Kidney (tissue), 22 donors: Measurements from ENCODE around the gene BRD8. TPM values are rescaled to one million over a fixed set of nuclear protein-coding genes. Genes with fewer than 3 reads are reported as not detected.

Source experiments
- DNase-seq, 5 donors: peaks; one replicate each; pipeline ENCODE4 v3.0.0-alpha.2; 2013 to 2020
- FAIRE-seq: peaks from 2 replicates; lab custom pipeline; 2012; peaks lifted over from hg19 to GRCh38; lab: Jason Lieb, UNC
- H3K27ac ChIP-seq, 2 donors: one replicate each; pipeline ENCODE4 v1.7.0; 2013; ENCODE audit warnings: low read depth in 2 of 2, low read length in 2 of 2, inconsistent platforms in 1 of 2
- H3K27me3 ChIP-seq: one replicate; pipeline ENCODE4 v1.7.1; 2013; ENCODE audit warnings: low read length, inconsistent platforms; ENCODE audit not compliant: control insufficient read depth, insufficient read depth
- H3K36me3 ChIP-seq, 3 donors: one replicate each; pipeline versions ENCODE4 v1.7.0 to v1.7.1; 2013; ENCODE audit warnings: low read length in 3 of 3, control low read depth in 1 of 3, inconsistent platforms in 1 of 3; ENCODE audit not compliant: insufficient read depth in 3 of 3, control insufficient read depth in 2 of 3
- H3K4me1 ChIP-seq, 3 donors: one replicate each; pipeline versions ENCODE4 v1.7.0 to v1.7.1; 2013; ENCODE audit warnings: low read length in 3 of 3, inconsistent platforms in 1 of 3, low read depth in 1 of 3; ENCODE audit not compliant: control insufficient read depth in 2 of 3, insufficient read depth in 2 of 3
- H3K4me3 ChIP-seq, 3 donors: one replicate each; pipeline versions ENCODE4 v1.7.0 to v1.8.1; 2013; ENCODE audit warnings: low read length in 3 of 3, control low read depth in 1 of 3, inconsistent platforms in 1 of 3
- H3K9ac ChIP-seq, 3 donors: one replicate each; pipeline versions ENCODE4 v1.7.0 to v1.7.1; 2013; ENCODE audit warnings: low read length in 3 of 3, control low read depth in 1 of 3, inconsistent platforms in 1 of 3
- H3K9me3 ChIP-seq, 3 donors: one replicate each; pipeline versions ENCODE4 v1.7.0 to v1.7.1; 2013; ENCODE audit warnings: low read length in 3 of 3, control low read depth in 1 of 3, inconsistent platforms in 1 of 3; ENCODE audit not compliant: control insufficient read depth in 2 of 3, insufficient read depth in 1 of 3
- CTCF ChIP-seq: IDR thresholded peaks from 3 replicates; pipeline ENCODE4 v1.5.1; 2012; ENCODE audit warnings: mild to moderate bottlenecking, moderate library complexity, borderline replicate concordance; ENCODE audit not compliant: insufficient read depth; ENCODE audit errors: extremely low read depth
- intact Hi-C: fragments of 100-400 bp; cut with DNase I; formaldehyde crosslinking; loops from one replicate; pipeline ENCODE4 v1.11.1; 2022
- long read RNA-seq, 10 donors: library from polyadenylated mRNA in 1 of 10; unstranded in 1 of 10; transcript quantifications; one replicate each; pipeline ENCODE4 v2.0.0 and lab custom pipeline, GENCODE V29; 2021 to 2026
- polyA plus RNA-seq: library from polyadenylated mRNA; stranded (reverse); fragments of 350-450 nt; fragmentation: Illumina TruSeq; extraction: RNeasy Lipid Tissue Mini Kit (QIAGEN cat#74804); gene quantifications from one replicate; pipeline ENCODE4 v1.2.3, GENCODE V29; 2014; ENCODE audit warnings: low read depth, low replicate concordance; ENCODE audit not compliant: insufficient read depth
- total RNA-seq: library from RNA; stranded (reverse); fragmentation: NEBNext Ultra II Directional; extraction: Animal tissue kit (Norgen Biotek cat#: 25700); gene quantifications from one replicate; pipeline ENCODE4 v1.2.1, GENCODE V29; 2021
- donor health status: control.
- donor health status: control.
- donor health status: control.
- donor health status: control.
- donor health status: control.
- donor health status: DM: yes; HTN: yes; CAD: no.
- donor health status: Normal renal cell carcinoma (clear cell type).

Gene BRD8
- total RNA-seq (54.5 TPM), polyA plus RNA-seq (32.1 TPM)
- long read RNA-seq, donor 1, transcript BRD8-226 (6 exons, 557 nt) = major isoform, 8 of 37 reads
- long read RNA-seq, donor 1, partial matches to known transcripts = 26 of 37 reads
- long read RNA-seq, donor 1, other reads (novel, unspliced or antisense) = 0 of 37 reads
- long read RNA-seq, donor 2, transcript BRD8-226 (6 exons, 557 nt) = major isoform, 8 of 51 reads
- long read RNA-seq, donor 2, partial matches to known transcripts = 40 of 51 reads
- long read RNA-seq, donor 2, other reads (novel, unspliced or antisense) = 0 of 51 reads
- long read RNA-seq, donor 3, transcript BRD8-226 (6 exons, 557 nt) = major isoform, 23 of 57 reads
- long read RNA-seq, donor 3, partial matches to known transcripts = 28 of 57 reads
- long read RNA-seq, donor 3, other reads (novel, unspliced or antisense) = 0 of 57 reads
- long read RNA-seq, donor 4, partial matches to known transcripts = 30 of 37 reads
- long read RNA-seq, donor 4, other reads (novel, unspliced or antisense) = 0 of 37 reads
- long read RNA-seq, donor 5 = 0 reads
- long read RNA-seq, donor 6, transcript BRD8-226 (6 exons, 557 nt) = major isoform, 8 of 26 reads
- long read RNA-seq, donor 6, partial matches to known transcripts = 14 of 26 reads
- long read RNA-seq, donor 6, other reads (novel, unspliced or antisense) = 0 of 26 reads
- long read RNA-seq, donor 7, transcript BRD8-201 (22 exons, 3,198 nt) = major isoform, 6 of 27 reads
- long read RNA-seq, donor 7, partial matches to known transcripts = 3 of 27 reads
- long read RNA-seq, donor 7, other reads (novel, unspliced or antisense) = 14 of 27 reads
- long read RNA-seq, donor 8, transcript BRD8-226 (6 exons, 557 nt) = major isoform, 6 of 24 reads
- long read RNA-seq, donor 8, partial matches to known transcripts = 17 of 24 reads
- long read RNA-seq, donor 8, other reads (novel, unspliced or antisense) = 0 of 24 reads
- long read RNA-seq, donor 9, transcript BRD8-226 (6 exons, 557 nt) = major isoform, 6 of 6 reads
- long read RNA-seq, donor 9, partial matches to known transcripts = 0 of 6 reads
- long read RNA-seq, donor 9, other reads (novel, unspliced or antisense) = 0 of 6 reads
- long read RNA-seq, donor 10, transcript BRD8-226 (6 exons, 557 nt) = major isoform, 8 of 57 reads
- long read RNA-seq, donor 10, partial matches to known transcripts = 43 of 57 reads
- long read RNA-seq, donor 10, other reads (novel, unspliced or antisense) = 0 of 57 reads

- Histone ChIP-seq H3K9ac (peak within 1 kb of the TSS; percentile 72 to 95 (median 88)), H3K4me3 (peak within 1 kb of the TSS; percentile 87 to 99 (median 94)), H3K27ac (peak within 1 kb of the TSS; percentile 86 to 89), H3K27me3 (no peaks in the 10 kb centered on the region), H3K36me3 (peaks cover 8 to 14% (median 8%) of the 10 kb centered on the region in 3 donors), H3K4me1 (peaks cover 0 to 10% (median 7%) of the 10 kb centered on the region in 3 donors), H3K9me3 (no peaks in the 10 kb centered on the region)
- intact Hi-C loops = no loop called here
- peak; percentile 30 for FAIRE-seq
- peak; percentile 96 to 98 (median 97) for DNase-seq
- no peak for TF ChIP-seq CTCF
Measured at GRCh38 chr5:138178516-138179276, at the start of gene BRD8, which contains the start of gene KIF20A. Gene BRD8 (minus strand): TSS chr5:138178630. CDS start chr5:138178614, 16 bp downstream. Gene KIF20A (plus strand): TSS chr5:138179112. CDS start chr5:138179681, 569 bp downstream.

- no peak for FAIRE-seq
- no peaks in the 10 kb centered on the region for H3K4me1 ChIP-seq
- no peak for TF ChIP-seq CTCF
- no peaks in the 10 kb centered on the region for H3K27me3 ChIP-seq
- H3K4me3 ChIP-seq = no peak overlapping the region
- no peaks in the 10 kb centered on the region for H3K36me3 ChIP-seq
- no peak overlapping the region for H3K9ac ChIP-seq
- H3K27ac ChIP-seq = no peak overlapping the region
- H3K9me3 ChIP-seq = no peaks in the 10 kb centered on the region
- DNase-seq = no peak
- intact Hi-C loops = no loop called here
Measured at GRCh38 chr5:138226910-138227309, 48.5 kb upstream of the BRD8 start.

GRCh38 chr5:138224712-138225111, 46.3 kb upstream of the BRD8 start:
- Histone ChIP-seq H3K27me3 (no peaks in the 10 kb centered on the region), H3K4me1 (no peaks in the 10 kb centered on the region), H3K4me3 (no peak overlapping the region), H3K9ac (no peak overlapping the region), H3K27ac (no peak overlapping the region), H3K9me3 (no peaks in the 10 kb centered on the region), H3K36me3 (no peaks in the 10 kb centered on the region)
- intact Hi-C loops = no loop called here
- FAIRE-seq (no peak), DNase-seq (no peak)
- no peak for TF ChIP-seq CTCF
